Measurements from ENCODE around the gene THRAP3.
A peak's percentile ranks its signal among the peaks of the same experiment; 100 is the strongest.

The THRAP3 gene

GRCh38 chr1:36276688-36277087, 52.4 kb downstream of the THRAP3 start:
- Histone ChIP-seq H3K36me3 (ENCODE audit: low read depth) (peaks cover 50% of the 10 kb centered on the region), H3K4me3 (ENCODE audit: severe bottlenecking) (no peak overlapping the region), H3K4me1 (ENCODE audit: insufficient read depth, poor library complexity, severe bottlenecking) (no peaks in the 10 kb centered on the region), H3K27ac (ENCODE audit: poor library complexity, severe bottlenecking) (no peak overlapping the region), H3K9me3 (ENCODE audit: severe bottlenecking) (no peaks in the 10 kb centered on the region), H3K27me3 (ENCODE audit: insufficient read depth, poor library complexity, severe bottlenecking) (no peaks in the 10 kb centered on the region)
- no peak for ATAC-seq (ENCODE audit: low read depth)
- no peak for TF ChIP-seq CTCF (IDR thresholded peaks at IDR 0.05; ENCODE audit: poor library complexity, severe bottlenecking)
- no peak for DNase-seq (ENCODE audit: low spot score)

- no peak for DNase-seq (ENCODE audit: low spot score)
- H3K36me3 ChIP-seq (ENCODE audit: low read depth): peaks cover 46% of the 10 kb centered on the region
- H3K27ac ChIP-seq (ENCODE audit: poor library complexity, severe bottlenecking): no peak overlapping the region
- H3K9me3 ChIP-seq (ENCODE audit: severe bottlenecking): no peaks in the 10 kb centered on the region
- H3K4me1 ChIP-seq (ENCODE audit: insufficient read depth, poor library complexity, severe bottlenecking): no peaks in the 10 kb centered on the region
- no peak for TF ChIP-seq CTCF (IDR thresholded peaks at IDR 0.05; ENCODE audit: poor library complexity, severe bottlenecking)
- no peaks in the 10 kb centered on the region for H3K27me3 ChIP-seq (ENCODE audit: insufficient read depth, poor library complexity, severe bottlenecking)
- no peak for ATAC-seq (ENCODE audit: low read depth)
- H3K4me3 ChIP-seq (ENCODE audit: severe bottlenecking): no peak overlapping the region
These were observed 55.0 kb downstream of the THRAP3 start for GRCh38 chr1:36279110-36279788.

GRCh38 chr1:36279789-36280296, 55.6 kb downstream of the THRAP3 start:
- no peaks in the 10 kb centered on the region for H3K9me3 ChIP-seq (ENCODE audit: severe bottlenecking)
- ATAC-seq (ENCODE audit: low read depth) (no peak), DNase-seq (ENCODE audit: low spot score) (no peak)
- H3K27me3 ChIP-seq (ENCODE audit: insufficient read depth, poor library complexity, severe bottlenecking): no peaks in the 10 kb centered on the region
- no peak overlapping the region for H3K27ac ChIP-seq (ENCODE audit: poor library complexity, severe bottlenecking)
- no peak for TF ChIP-seq CTCF (IDR thresholded peaks at IDR 0.05; ENCODE audit: poor library complexity, severe bottlenecking)
- peaks cover 46% of the 10 kb centered on the region for H3K36me3 ChIP-seq (ENCODE audit: low read depth)
- no peak overlapping the region for H3K4me3 ChIP-seq (ENCODE audit: severe bottlenecking)
- no peaks in the 10 kb centered on the region for H3K4me1 ChIP-seq (ENCODE audit: insufficient read depth, poor library complexity, severe bottlenecking)

GRCh38 chr1:36284061-36284460, 59.8 kb downstream of the THRAP3 start:
- peaks cover 85% of the 10 kb centered on the region for H3K36me3 ChIP-seq (ENCODE audit: low read depth)

More at GRCh38 chr1:36284061-36284460, 59.8 kb downstream of the THRAP3 start:
- Histone ChIP-seq H3K4me1 (ENCODE audit: insufficient read depth, poor library complexity, severe bottlenecking) (no peaks in the 10 kb centered on the region), H3K27me3 (ENCODE audit: insufficient read depth, poor library complexity, severe bottlenecking) (no peaks in the 10 kb centered on the region), H3K27ac (ENCODE audit: poor library complexity, severe bottlenecking) (peak overlapping the region; percentile 9), H3K4me3 (ENCODE audit: severe bottlenecking) (no peak overlapping the region), H3K9me3 (ENCODE audit: severe bottlenecking) (no peaks in the 10 kb centered on the region)
- DNase-seq (ENCODE audit: low spot score): no peak
- ATAC-seq (ENCODE audit: low read depth): no peak
- no peak for TF ChIP-seq CTCF (IDR thresholded peaks at IDR 0.05; ENCODE audit: poor library complexity, severe bottlenecking)
